ENCODE data around the gene PTPN23.

The PTPN23 gene

DNA sequence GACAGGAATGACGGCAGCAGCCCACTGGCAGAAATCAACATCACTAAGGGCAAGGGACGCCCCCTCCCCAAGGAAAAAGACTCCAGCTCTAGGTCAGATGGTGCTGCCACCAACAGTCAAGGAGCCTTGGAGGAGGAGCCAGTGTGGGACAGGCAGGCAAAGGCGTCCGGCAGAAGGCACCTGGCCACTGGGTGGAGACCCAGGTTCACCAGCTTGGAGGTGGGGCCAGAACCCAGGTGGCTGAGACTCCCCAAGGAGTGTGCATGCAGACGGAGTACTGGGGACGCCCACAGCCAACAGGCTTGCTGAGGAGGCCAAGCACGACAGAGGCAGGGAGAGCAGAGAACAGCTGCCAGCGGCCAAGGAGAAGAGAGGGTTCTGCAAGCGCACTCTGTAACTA is 35.2 kb downstream of the PTPN23 start:
- peaks cover 36% of the 10 kb centered on the region for H3K4me1 Mint-ChIP-seq
- no peaks in the 10 kb centered on the region for H3K9me3 Mint-ChIP-seq
- H3K36me3 Mint-ChIP-seq: peaks cover 51% of the 10 kb centered on the region
- no peaks in the 10 kb centered on the region for H3K27me3 Mint-ChIP-seq
- no peak overlapping the region for H3K4me3 Mint-ChIP-seq
- H3K27ac Mint-ChIP-seq: peak overlapping the region; percentile 63
- ATAC-seq: no peak

GRCh38 chr3:47418167-47419082 is 37.6 kb downstream of the PTPN23 start:
- peak overlapping the region; percentile 67 for H3K27ac Mint-ChIP-seq
- peaks cover 49% of the 10 kb centered on the region for H3K4me1 Mint-ChIP-seq
- ATAC-seq: no peak
- peaks cover 42% of the 10 kb centered on the region for H3K36me3 Mint-ChIP-seq
- H3K4me3 Mint-ChIP-seq: no peak overlapping the region
- H3K9me3 Mint-ChIP-seq: no peaks in the 10 kb centered on the region
- no peaks in the 10 kb centered on the region for H3K27me3 Mint-ChIP-seq

DNA sequence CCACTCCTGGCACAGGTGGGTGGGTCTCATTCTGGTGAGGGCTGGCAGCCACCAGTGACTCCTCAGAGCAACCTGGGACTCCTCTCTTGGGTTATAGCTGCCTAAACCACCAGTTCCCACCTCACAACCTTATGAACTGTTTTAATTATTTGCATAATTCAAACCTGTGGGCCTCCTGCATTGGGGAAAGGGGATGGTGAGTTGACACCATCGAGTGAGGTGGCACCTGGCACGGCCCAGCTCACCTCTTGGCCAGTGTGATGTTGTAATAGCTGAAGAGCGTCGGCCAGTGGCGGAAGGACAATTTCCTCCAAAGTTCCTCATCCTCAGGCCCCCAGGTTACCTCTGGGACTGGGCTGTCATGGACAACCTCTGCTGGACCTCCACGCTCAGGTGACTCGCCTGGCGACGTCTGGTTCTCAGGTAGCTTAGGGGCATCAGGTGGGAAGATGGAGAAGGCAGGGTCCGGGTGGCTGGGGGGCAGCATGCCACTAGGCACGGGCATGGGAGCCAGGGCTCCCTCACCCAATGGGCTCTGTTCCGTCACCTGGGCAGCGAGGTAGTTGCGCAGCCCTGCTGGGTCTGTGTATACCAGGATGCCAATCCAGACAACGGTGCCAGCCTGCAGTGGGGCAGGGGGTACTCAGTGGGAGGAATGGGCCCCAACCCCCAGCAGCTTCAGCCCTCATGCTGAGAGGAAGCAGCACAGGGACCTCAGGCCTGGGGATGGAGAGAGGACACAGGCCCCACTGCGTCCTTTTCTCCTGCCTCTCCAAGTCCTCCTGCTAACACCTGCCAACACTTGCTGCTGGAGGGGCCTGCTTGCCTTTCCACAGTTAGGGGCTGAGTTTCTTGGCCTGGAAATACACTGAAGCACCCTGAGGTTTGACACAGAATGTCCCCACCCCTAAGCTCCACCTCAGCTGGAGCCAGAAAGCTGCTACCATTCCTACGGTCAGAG is 38.5 kb downstream of the PTPN23 start:
- Mint-ChIP-seq H3K4me3 (no peak overlapping the region), H3K36me3 (peaks cover 51% of the 10 kb centered on the region)

GRCh38 chr3:47420044-47420430 is 39.2 kb downstream of the PTPN23 start:
- H3K9me3 Mint-ChIP-seq: no peaks in the 10 kb centered on the region
- H3K4me1 Mint-ChIP-seq: peaks cover 37% of the 10 kb centered on the region
- no peaks in the 10 kb centered on the region for H3K27me3 Mint-ChIP-seq
- H3K36me3 Mint-ChIP-seq: peaks cover 52% of the 10 kb centered on the region
- no peak for ATAC-seq
- no peak overlapping the region for H3K4me3 Mint-ChIP-seq
- no peak overlapping the region for H3K27ac Mint-ChIP-seq

More for the DNA sequence above, 38.5 kb downstream of the PTPN23 start:
- ATAC-seq: no peak
- Mint-ChIP-seq H3K4me1 (peaks cover 44% of the 10 kb centered on the region), H3K9me3 (no peaks in the 10 kb centered on the region), H3K27ac (peak overlapping the region; percentile 67), H3K27me3 (no peaks in the 10 kb centered on the region)

GRCh38 chr3:47420511-47421484 is 40.0 kb downstream of the PTPN23 start:
- Mint-ChIP-seq H3K27ac (peak overlapping the region; percentile 96), H3K4me1 (peaks cover 29% of the 10 kb centered on the region), H3K4me3 (peak overlapping the region; percentile 53), H3K9me3 (no peaks in the 10 kb centered on the region), H3K36me3 (peaks cover 50% of the 10 kb centered on the region), H3K27me3 (no peaks in the 10 kb centered on the region)
- ATAC-seq: peak; percentile 90

DNA sequence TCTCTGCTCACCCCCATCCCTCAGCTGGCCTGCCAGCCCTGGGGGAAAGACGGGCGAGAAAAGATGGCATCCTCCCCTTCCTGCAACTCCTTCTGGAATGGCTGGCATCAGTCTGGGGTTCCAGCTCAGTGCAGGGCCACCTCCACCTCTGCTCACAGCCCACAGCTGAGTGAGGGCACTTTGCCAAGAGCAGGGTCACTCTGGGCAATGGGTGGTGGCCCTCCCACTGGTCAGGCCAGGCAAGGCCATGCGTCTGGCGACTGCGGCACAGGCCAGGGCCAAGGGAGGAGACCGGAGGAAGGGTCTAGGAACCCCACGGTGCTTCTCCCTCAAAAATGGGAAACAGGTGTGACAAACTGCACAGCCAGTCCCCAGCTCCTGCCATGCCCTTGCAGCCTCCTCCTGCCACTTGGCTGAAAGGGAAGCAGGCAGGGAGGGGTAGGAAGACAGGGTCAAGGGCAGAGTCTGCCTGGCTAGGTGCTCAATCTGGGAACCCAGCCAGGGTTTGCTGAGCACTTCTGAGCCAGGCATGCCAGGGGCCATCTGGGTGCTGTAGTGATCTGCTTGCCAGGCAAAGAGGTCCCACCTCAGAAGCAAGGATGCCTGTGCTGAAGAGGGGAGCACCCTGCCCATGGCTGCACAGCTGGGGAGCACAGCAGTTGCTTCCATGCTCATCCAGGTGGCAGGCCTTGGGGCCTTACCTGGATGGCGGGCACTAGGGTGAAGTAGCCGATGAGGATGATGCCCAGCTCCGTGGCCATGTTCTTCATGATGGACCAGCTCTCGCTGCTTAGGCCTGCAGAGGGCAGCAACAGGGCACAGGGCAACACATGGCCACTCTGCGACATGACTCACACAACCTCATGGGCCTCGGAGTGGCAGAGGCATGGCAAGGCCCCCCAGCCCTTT is 41.2 kb downstream of the PTPN23 start:
- no peaks in the 10 kb centered on the region for H3K27me3 Mint-ChIP-seq
- H3K36me3 Mint-ChIP-seq: peaks cover 47% of the 10 kb centered on the region
- no peaks in the 10 kb centered on the region for H3K9me3 Mint-ChIP-seq
- H3K4me1 Mint-ChIP-seq: peaks cover 24% of the 10 kb centered on the region
- peak overlapping the region; percentile 96 for H3K27ac Mint-ChIP-seq
- ATAC-seq: no peak
- peak overlapping the region; percentile 53 for H3K4me3 Mint-ChIP-seq

GRCh38 chr3:47422743-47423142 is 41.9 kb downstream of the PTPN23 start:
- ATAC-seq: no peak
- Mint-ChIP-seq H3K27ac (peak overlapping the region; percentile 96), H3K4me1 (peaks cover 24% of the 10 kb centered on the region), H3K27me3 (no peaks in the 10 kb centered on the region), H3K9me3 (no peaks in the 10 kb centered on the region), H3K36me3 (peaks cover 47% of the 10 kb centered on the region), H3K4me3 (no peak overlapping the region)

DNA sequence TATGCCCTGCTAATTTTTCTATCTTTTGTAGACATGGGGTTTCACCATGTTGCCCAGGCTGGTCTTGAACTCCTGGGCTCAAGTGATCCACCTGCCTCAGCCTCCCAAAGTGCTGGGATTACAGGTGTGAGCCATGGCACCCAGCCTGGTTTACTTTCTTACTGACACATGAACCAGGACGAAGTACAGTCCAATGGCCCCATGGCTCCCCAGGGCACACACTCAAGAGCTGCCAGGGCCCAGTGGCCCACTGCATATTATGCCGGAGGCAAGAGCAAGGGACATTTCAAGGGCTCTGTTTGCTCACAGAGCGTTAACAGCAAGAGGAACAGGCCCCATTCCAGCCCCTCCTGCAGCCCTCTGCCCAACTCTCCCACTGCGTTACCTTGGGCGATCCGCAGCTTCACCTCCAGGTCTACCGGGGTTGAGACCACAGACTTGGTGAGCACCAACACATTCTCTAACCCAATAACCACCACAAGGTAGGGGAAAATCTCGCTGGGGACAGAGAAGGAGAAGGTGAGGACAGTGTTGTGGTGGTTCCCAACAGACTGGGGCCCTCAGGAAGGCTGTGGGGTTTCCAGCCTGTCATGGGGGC is 42.8 kb downstream of the PTPN23 start:
- H3K4me3 Mint-ChIP-seq: no peak overlapping the region
- peaks cover 46% of the 10 kb centered on the region for H3K36me3 Mint-ChIP-seq
- H3K27ac Mint-ChIP-seq: no peak overlapping the region
- peaks cover 24% of the 10 kb centered on the region for H3K4me1 Mint-ChIP-seq
- H3K9me3 Mint-ChIP-seq: no peaks in the 10 kb centered on the region
- no peak for ATAC-seq
- no peaks in the 10 kb centered on the region for H3K27me3 Mint-ChIP-seq

- Mint-ChIP-seq H3K9me3 (no peaks in the 10 kb centered on the region), H3K27ac (no peak overlapping the region), H3K4me1 (peaks cover 17% of the 10 kb centered on the region), H3K4me3 (no peak overlapping the region), H3K27me3 (no peaks in the 10 kb centered on the region), H3K36me3 (peaks cover 39% of the 10 kb centered on the region)
- ATAC-seq: no peak
Measured at GRCh38 chr3:47424434-47425382, 43.9 kb downstream of the PTPN23 start.

- ATAC-seq: no peak
Measured at GRCh38 chr3:47425383-47425778, 44.6 kb downstream of the PTPN23 start.

GRCh38 chr3:47425959-47426358 is 45.1 kb downstream of the PTPN23 start:
- no peaks in the 10 kb centered on the region for H3K27me3 Mint-ChIP-seq
- H3K27ac Mint-ChIP-seq: no peak overlapping the region
- H3K4me3 Mint-ChIP-seq: no peak overlapping the region
- H3K36me3 Mint-ChIP-seq: peaks cover 50% of the 10 kb centered on the region
- H3K9me3 Mint-ChIP-seq: no peaks in the 10 kb centered on the region
- H3K4me1 Mint-ChIP-seq: peaks cover 14% of the 10 kb centered on the region
- no peak for ATAC-seq

More at GRCh38 chr3:47425383-47425778, 44.6 kb downstream of the PTPN23 start:
- Mint-ChIP-seq H3K27ac (no peak overlapping the region), H3K4me3 (no peak overlapping the region), H3K4me1 (peaks cover 17% of the 10 kb centered on the region), H3K36me3 (peaks cover 44% of the 10 kb centered on the region), H3K9me3 (no peaks in the 10 kb centered on the region), H3K27me3 (no peaks in the 10 kb centered on the region)

GRCh38 chr3:47427866-47428265 is 47.0 kb downstream of the PTPN23 start:
- Mint-ChIP-seq H3K9me3 (no peaks in the 10 kb centered on the region), H3K36me3 (peaks cover 47% of the 10 kb centered on the region), H3K27me3 (no peaks in the 10 kb centered on the region), H3K4me3 (no peak overlapping the region), H3K4me1 (no peaks in the 10 kb centered on the region), H3K27ac (no peak overlapping the region)
- no peak for ATAC-seq
